ENCODE measurements around the gene UGT1A10.
"Not testable (repeated sequence)": the region's sequence is repeated elsewhere in the genome, so short reads cannot be mapped to it uniquely, and the experiment has no call there.

Gene UGT1A10

GRCh38 chr2:233743464-233744259, 107.4 kb downstream of the UGT1A10 start:
- DNase-seq (ENCODE audit: extremely low read depth, low read depth): no peak
- H3K4me3 ChIP-seq (replicated peaks; ENCODE audit: low read depth, low read length): no peak overlapping the region
- TF ChIP-seq, protein P1, sequence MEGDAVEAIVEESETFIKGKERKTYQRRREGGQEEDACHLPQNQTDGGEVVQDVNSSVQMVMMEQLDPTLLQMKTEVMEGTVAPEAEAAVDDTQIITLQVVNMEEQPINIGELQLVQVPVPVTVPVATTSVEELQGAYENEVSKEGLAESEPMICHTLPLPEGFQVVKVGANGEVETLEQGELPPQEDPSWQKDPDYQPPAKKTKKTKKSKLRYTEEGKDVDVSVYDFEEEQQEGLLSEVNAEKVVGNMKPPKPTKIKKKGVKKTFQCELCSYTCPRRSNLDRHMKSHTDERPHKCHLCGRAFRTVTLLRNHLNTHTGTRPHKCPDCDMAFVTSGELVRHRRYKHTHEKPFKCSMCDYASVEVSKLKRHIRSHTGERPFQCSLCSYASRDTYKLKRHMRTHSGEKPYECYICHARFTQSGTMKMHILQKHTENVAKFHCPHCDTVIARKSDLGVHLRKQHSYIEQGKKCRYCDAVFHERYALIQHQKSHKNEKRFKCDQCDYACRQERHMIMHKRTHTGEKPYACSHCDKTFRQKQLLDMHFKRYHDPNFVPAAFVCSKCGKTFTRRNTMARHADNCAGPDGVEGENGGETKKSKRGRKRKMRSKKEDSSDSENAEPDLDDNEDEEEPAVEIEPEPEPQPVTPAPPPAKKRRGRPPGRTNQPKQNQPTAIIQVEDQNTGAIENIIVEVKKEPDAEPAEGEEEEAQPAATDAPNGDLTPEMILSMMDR (IDR thresholded peaks at IDR 0.05; ENCODE audit: low read depth, low read length, missing control alignments): no peak

DNA sequence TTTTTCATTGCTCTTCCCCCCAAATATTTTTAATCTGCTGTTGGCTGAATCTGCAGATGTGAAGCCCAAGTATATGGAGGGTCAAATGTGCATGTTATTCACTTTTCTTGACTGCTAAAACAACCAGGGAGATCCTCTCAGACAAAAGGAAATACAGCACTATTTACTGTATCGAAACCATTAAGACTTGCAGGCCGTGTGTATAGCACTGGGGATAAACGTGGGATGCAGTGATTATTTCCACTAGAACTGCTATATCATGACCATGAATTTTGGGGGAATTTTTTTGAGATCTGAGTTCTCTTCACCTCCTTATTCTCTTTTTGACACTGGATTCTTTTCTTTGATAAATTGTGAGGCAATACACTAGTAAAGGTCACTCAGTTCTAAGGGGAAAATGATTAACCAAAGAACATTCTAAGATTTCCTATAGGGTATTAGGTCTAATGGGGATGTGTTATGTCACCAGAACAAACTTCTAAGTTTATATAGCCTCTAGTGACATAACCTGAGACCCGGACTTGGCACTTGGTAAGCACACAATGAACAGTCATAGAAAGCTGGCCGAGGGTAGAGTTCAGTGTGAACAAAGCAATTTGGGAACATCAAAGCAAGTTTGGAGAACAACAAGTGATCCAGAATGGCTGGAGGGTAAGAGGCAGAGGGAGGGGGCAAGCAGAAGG, 109.0 kb downstream of the UGT1A10 start:
- no peak for DNase-seq (ENCODE audit: extremely low read depth, low read depth)
- H3K4me3 ChIP-seq (replicated peaks; ENCODE audit: low read depth, low read length): no peak overlapping the region
- TF ChIP-seq, protein P1 (IDR thresholded peaks at IDR 0.05; ENCODE audit: low read depth, low read length, missing control alignments): no peak

- DNase-seq (ENCODE audit: extremely low read depth, low read depth); H3K4me3 ChIP-seq (replicated peaks; ENCODE audit: low read depth, low read length): not testable (repeated sequence)
Measured at GRCh38 chr2:233745838-233746237, 109.6 kb downstream of the UGT1A10 start.

DNA sequence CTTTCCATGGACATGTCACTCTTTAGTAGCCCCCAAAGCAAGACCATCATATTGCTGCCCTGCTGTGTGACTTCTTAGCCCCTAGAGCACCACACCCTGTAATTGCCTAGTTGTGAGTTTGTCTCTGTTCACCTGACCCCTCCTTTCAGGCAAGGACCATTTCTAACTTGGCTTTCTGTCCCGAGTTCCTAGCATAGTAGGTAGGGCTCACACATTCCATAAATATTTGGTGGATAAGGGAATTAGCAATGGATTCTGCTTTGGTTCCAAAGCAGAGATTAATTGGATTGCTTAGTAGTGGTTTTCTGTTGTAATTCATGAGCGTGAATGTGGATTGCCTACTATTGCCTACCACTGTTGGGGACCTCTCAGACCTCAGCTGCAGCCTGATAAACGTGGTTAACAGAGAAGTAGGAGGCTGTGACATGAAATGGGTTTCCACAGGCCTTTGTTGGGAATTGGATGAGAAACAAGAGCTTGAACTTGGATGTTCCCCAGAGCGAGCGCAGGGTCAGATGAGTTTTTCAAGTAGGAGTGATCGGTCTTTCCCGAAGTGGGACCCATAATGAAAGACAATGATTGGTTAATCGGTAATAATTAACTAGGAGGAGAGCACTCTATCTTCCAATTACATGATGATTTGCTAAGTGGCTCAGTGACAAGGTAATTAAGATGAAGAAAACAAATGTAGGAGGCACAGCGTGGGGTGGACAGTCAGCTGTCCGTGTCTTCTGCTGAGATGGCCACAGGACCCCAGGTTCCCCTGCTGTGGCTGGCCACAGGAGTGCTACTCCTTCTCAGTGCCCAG, 110.4 kb downstream of the UGT1A10 start:
- TF ChIP-seq, protein P1 (IDR thresholded peaks at IDR 0.05; ENCODE audit: low read depth, low read length, missing control alignments): no peak
- no peak for DNase-seq (ENCODE audit: extremely low read depth, low read depth)

GRCh38 chr2:233747283-233747544, 111.0 kb downstream of the UGT1A10 start:
- no peak overlapping the region for H3K4me3 ChIP-seq (replicated peaks; ENCODE audit: low read depth, low read length)
- DNase-seq (ENCODE audit: extremely low read depth, low read depth): no peak
- TF ChIP-seq, protein P1 (IDR thresholded peaks at IDR 0.05; ENCODE audit: low read depth, low read length, missing control alignments): no peak

More for the DNA sequence above, 110.4 kb downstream of the UGT1A10 start:
- H3K4me3 ChIP-seq (replicated peaks; ENCODE audit: low read depth, low read length): no peak overlapping the region

- not testable (repeated sequence) for DNase-seq (ENCODE audit: extremely low read depth, low read depth); H3K4me3 ChIP-seq (replicated peaks; ENCODE audit: low read depth, low read length)
Measured at GRCh38 chr2:233750689-233751088, 114.4 kb downstream of the UGT1A10 start.

DNA sequence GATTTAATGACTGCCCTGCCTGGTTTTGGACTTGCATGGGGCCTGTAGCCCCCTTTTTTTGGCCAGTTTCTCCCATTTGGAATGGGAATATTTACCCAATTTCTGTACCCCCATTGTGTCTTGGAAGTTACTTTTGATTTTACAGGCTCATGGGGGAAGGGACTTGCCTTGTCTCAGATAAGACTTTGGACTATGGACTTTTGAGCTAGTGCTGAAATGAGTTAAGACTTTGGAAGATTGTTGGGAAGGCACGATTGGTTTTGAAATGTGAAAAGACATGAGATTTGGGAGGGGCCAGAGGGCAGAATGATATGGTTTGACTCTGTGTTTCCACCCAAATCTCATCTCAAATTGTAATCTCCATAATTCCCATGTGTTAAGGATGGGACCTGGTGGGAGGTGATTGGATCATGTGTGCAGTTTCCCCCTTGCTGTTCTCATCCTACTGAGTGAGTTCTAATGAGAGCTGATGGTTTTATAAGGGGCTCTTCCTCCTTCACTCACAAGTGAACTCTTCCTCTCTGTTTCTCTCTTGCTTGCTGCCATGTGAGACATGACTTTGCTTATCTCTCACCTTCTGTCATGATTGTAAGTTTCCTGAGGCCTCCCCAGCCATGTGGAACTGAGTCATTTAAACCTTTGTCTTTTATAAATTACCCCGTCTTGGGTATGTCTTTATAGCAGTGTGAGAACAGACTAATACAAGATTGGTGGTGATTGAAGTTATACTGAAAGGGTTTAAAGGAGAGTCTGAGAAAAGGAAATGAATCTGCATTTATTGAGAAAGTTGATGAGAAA, 115.2 kb downstream of the UGT1A10 start:
- H3K4me3 ChIP-seq (replicated peaks; ENCODE audit: low read depth, low read length); DNase-seq (ENCODE audit: extremely low read depth, low read depth): not testable (repeated sequence)
